ENCODE data around the gene HOXD10.

The HOXD10 gene

DNA sequence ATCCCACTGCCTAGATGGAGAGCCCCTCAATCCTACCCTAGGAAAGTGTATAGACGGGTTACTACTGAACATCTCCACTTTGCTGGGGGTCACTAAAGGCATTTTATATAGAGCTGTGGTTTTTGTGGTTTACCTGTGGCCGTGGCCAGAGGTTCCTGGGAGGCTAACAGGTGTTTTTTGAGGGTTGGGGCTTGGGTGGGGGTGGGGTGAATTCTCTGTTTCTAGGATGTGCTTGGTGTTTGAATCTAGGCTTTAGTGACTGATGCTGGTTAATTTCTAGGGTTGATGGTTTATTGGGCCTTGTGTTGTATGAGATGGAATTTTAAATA is 20.6 kb downstream of the HOXD10 start:
- no peak for DNase-seq (ENCODE audit: low spot score)
- Histone ChIP-seq H3K27ac (peak overlapping the region in 1 of 2 donors; percentile 77), H3K4me3 (peak overlapping the region; percentile 76)
- TF ChIP-seq CTCF (IDR thresholded peaks at IDR 0.05): no peak

DNA sequence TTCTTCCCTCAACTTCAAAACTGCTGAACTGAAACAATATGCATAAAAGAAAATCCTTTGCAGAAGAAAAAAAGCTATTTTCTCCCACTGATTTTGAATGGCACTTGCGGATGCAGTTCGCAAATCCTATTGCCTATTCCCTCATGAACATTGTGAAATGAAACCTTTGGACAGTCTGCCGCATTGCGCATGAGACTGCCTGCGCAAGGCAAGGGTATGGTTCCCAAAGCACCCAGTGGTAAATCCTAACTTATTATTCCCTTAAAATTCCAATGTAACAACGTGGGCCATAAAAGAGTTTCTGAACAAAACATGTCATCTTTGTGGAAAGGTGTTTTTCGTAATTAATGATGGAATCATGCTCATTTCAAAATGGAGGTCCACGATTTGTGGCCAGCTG is 21.3 kb downstream of the HOXD10 start:
- DNase-seq (ENCODE audit: low spot score): no peak
- no peak for TF ChIP-seq CTCF (IDR thresholded peaks at IDR 0.05)
- no peak overlapping the region for H3K4me3 ChIP-seq
- H3K27ac ChIP-seq: no peak overlapping the region

DNA sequence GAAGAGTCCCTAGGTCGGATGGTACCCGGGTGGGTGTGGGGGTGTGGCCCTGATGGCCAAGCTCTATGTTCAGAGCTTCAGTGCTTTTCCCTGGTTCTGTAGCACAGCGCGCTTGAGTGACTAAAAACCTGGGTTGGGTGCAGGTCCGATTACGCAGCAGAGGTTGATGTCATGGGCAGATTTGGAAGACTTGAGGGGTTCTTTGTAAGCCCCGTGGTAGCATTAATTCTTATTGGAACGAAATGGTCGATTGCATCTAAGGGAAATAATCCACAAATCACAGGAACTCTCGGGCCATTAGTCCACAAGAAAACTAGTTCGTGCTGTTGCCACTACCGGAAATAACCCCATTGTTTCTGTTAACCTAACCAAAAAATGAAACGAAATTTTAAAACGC is 21.9 kb downstream of the HOXD10 start:
- no peak for DNase-seq (ENCODE audit: low spot score)
- peak overlapping the region; percentile 71 for H3K4me3 ChIP-seq
- peak overlapping the region in 1 of 2 donors; percentile 27 for H3K27ac ChIP-seq
- no peak for TF ChIP-seq CTCF (IDR thresholded peaks at IDR 0.05)

- H3K27ac ChIP-seq: peak overlapping the region in 1 of 2 donors; percentile 27
- DNase-seq (ENCODE audit: low spot score): no peak
- TF ChIP-seq CTCF (IDR thresholded peaks at IDR 0.05): no peak
- H3K4me3 ChIP-seq: peak overlapping the region; percentile 71
Measured at GRCh38 chr2:176138923-176139660, 22.5 kb downstream of the HOXD10 start.

GRCh38 chr2:176139661-176140512 is 23.3 kb downstream of the HOXD10 start:
- Histone ChIP-seq H3K4me3 (peak overlapping the region; percentile 71), H3K27ac (peak overlapping the region in 1 of 2 donors; percentile 48)
- DNase-seq (ENCODE audit: low spot score): no peak
- no peak for TF ChIP-seq CTCF (IDR thresholded peaks at IDR 0.05)

DNA sequence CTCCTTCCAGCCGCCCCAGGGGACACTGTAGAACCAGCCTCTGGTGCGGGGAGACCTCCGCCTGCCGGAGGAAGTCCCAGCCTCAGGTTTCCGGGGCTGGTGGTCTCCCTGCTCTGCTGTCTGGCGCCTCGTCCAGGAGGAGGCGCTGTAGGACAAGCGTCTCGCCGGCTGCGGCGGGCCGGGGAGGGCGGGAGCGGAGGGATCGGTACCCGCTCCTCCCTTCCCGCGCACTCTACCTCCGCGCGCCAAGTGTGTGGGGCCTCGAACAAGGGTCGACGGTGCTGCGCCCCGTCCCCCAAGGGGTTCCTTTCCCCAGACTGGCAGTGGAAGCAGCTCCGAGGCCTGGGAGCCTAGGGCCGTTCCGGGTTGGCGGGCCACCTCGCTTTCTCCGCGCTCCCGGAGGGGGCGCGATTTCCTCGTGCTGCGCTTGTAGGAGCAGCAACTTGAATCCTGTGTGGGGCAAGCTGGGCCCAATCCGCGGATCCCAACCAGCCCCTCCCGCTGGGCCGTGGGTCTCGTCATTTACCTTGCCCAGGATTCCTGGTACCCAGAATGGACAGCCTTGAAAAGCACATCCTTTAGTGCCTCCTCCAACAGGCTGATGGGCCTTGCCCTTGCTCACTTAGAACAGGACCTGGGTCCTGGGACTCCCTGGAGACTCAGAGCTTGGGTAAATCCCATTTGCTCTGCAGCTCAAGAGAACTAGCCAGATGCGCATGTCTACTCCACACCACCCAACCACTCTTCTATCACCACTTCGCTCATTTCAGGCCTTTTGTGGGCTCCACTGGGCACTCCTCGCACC is 24.1 kb downstream of the HOXD10 start:
- H3K27ac ChIP-seq: peak overlapping the region in 1 of 2 donors; percentile 48
- DNase-seq (ENCODE audit: low spot score): no peak
- TF ChIP-seq CTCF (IDR thresholded peaks at IDR 0.05): peak; percentile 92

More for the DNA sequence above, 24.1 kb downstream of the HOXD10 start:
- H3K4me3 ChIP-seq: peak overlapping the region; percentile 71
